ENCODE results near the gene CATSPER1.

CATSPER1 gene

DNA sequence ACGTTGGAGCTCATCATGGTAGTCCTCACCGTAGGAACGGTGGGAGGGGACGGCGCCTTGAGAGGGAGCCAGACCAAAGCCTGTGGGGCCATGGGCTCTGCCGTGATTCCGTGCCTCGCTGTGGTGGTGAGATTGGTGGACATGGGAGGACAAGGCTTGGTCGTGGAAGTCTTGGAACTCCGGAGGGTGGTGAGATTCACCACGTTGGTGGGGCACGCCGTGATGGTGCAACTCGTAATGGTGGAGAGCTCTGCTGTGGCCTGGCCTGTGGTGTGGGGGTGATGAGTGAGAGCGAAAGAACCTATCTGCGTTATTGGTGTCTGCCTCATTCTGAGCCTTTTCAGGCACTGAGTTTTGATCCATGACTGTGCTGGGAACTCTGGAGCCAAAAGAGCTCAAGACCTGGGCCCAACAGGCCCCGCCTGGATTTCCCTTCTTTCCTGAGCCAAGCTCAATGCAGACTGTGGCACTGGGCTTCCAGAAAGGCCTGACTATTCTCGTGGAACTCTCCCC is at the start of gene CATSPER1:
CATSPER1 (minus strand) TSS at position 463 of the 513 bp plus-strand sequence; CDS start at position 363, 100 bp downstream.
- no peak for DNase-seq

DNA sequence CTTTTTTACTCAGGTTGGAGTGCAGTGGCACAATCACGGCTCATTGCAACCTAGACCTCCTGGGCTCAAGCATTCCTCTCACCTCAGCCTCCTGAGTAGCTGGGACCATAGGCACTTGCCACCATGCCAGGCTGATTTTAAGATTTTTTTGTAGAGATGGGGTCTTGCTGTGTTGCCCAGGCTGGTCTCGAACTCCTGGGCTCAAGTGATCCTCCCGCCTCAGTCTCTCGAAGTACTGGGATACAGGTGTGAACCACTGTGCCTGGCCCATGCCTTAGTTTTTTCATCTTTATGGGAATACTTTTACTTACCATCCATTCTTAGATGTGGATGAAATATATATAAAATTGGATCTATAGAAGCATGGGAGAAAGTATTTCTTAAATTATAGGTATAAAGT is 49.0 kb upstream of the CATSPER1 start:
- no peak for DNase-seq

DNA sequence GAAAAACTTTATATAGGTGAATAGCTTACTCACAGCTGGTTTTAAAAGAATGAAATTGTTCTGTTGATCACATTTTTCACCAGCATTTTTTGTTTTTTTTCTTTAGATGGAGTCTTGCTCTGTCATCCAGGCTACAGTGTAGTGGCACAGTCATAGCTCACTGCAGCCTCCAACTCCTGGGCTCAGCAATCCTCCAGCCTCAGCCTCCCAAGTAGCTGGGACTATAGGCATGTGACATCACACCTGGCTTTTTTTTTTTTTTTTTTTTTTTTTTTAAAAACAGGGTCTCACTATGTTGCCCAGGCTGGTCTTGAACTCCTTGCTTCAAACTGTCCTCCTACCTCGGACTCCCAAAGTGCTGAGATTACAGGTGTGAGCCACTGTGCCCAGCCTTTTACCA is 47.4 kb upstream of the CATSPER1 start:
- DNase-seq: no peak

DNA sequence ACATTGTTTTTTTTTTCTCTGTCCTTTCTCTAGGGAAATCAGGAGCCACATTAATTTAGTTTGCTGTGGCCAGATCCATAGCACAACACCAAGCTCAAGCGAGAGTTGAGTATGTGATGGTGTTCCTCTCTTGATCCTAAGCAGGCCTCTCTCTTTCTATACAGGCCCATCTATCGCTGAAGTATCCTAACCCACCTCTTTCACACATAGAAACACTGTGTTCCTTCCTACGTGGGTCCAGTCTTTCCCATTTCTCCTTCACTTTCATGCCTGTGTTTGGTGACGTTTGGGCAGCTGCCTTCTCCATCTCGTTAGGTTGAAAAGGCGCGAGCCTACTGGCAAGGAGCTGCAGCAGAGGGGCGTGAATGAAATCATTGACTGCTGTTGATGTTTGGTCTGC is 46.2 kb upstream of the CATSPER1 start:
- no peak for DNase-seq

DNA sequence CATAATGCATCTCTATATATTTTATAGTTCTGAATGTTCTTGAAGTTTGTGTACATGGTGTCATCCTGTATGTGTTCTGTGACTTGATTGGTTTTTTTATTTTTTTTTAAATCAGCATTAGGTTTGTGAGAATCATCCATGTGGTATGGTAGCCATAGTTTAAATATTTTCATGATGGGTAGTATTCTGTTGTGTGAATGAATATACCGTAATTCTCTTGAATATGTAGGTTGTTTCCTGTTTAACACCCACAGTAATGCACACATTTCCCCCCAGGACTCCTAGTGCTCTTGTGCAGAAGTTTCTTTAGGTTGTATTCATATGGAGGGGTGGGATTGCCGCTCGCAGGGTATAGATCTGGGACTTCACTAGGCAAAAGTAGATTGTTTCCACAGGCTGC is 45.8 kb upstream of the CATSPER1 start:
- no peak for DNase-seq

DNA sequence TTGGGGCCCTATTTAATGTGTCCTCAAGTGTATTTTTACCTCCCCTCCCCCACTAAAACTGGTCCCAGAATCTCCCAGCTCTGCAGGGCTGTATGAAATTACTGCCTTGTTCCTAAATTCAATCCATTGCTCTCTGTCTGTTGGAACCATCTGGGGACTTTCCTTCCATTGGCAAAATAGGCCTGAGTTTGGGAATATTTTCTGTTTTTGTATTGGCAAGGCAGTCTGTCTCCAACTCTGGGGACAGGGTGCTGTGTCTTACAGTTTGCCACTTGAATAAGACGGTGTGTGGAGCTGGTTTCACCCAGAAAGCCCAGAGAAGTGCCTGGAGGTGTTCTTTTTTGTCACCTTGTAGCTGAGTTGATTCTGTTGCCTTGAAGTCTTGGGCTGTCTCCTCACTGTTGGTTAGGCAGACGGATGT is 45.1 kb upstream of the CATSPER1 start:
- DNase-seq: no peak

DNA sequence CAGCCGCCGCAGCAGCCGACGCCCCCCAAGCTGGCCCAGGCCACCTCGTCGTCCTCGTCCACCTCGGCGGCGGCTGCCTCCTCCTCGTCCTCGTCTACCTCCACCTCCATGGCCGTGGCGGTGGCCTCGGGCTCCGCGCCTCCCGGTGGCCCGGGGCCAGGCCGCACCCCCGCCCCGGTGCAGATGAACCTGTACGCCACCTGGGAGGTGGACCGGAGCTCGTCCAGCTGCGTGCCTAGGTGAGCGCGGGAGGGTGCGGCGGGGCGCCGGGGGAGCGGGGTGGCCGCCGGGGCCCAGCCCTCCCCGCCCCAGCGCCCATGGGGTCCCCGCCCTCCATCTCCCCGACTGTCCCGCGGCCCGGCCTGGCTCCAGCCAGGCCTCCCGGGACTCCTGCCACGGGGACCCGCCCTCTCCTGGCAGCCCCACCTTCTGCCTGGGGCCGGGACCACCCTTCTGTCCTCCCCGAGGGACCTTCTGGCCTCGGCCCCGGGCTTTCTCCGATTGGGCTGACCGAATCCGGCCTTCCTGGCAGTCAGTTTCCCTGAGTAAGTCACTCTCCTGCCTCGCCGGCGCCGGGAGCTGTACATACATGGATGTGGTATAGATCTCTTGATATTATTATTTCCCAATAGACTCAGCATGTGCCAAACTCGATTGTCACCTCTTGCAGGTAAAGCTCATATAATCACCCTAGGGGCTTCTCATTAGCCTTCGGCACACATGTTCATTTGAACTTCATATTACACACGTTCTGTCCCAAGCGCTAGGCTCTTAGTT is 44.5 kb upstream of the CATSPER1 start:
- peak; percentile 57 to 61 for DNase-seq

DNA sequence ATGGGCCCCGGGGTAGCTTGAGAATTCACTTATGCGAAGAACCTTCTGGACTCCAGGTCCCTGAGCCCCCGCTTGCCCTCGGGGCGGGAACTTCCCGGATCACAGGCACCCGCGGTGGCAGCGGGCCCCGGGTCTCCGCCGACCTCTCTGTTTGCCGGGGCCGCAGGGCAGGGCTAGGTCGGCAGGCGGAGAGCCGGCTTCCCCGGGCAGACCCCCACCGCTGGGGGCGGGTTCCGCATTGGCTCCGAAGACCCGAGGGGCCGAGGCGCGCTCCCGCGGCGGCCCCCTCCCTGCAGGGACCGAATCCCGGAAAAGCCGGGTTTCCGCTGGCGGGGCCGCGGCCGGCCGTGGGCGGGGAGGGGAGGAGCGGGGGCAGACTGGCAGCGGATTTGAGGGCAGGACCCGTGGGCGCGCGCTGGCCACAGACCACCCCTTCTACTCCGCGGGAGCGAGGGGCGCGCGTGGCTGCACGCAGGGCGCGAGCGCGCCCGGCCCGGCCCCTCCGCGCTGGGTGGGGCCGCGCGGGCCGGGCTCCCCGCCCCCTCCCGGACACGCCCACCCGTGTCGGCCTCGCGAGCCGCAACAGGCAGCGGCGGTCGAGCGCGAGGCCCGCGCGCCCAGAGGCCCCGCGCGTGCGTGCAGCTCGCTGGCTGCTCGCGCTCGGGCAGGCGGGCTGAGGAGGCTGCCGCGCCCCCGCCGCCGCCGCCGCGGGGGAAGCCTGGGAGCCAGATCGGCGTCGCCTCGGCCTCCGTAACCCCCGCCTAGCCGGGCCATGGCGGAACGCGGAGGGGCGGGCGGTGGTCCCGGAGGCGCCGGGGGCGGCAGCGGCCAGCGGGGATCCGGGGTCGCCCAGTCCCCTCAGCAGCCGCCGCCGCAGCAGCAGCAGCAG is 43.7 kb upstream of the CATSPER1 start, which contains the start of gene PACS1:
PACS1 (plus strand) TSS at position 558 of the 889 bp plus-strand sequence; CDS start at position 773, 215 bp downstream.
- peak; percentile 84 to 87 for DNase-seq

DNA sequence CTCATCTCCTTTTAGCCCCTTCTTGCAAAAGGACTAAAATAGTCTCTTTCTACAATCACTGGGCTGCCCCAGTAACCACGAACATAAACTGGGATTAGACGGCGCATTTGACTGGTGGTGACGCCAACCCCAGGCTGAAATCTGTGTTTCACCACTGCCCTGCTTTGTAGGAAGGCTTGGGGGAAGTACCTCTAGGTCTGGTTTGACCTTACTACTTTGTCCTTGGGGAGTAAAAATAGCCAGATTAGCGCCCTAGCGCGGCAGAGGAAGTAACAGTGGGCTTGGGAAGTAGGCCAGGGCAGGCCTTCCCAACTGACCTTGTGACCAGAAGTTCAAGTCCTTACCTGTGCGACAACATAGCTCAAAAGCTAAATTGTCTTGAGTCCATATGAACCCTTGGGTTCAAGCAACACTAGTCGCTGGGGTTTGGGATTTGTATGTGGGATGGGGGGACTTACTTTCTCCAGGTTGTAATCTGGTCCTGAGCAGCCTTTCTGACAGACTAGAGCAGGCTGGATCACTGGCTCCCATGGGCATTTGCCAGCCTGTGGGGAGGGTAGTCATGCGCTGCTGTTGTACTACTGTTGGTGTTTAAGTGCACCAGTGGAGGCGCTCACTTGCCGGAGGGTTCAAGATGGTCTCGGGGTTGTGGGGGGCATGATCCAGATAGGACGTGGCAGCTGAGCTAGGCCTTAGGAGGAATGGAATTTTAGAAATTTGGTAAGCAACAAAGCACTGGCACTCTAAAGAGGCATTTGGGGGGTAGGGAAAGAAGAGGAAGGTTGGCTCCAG is 42.8 kb upstream of the CATSPER1 start:
- DNase-seq: peak; percentile 67 to 68

DNA sequence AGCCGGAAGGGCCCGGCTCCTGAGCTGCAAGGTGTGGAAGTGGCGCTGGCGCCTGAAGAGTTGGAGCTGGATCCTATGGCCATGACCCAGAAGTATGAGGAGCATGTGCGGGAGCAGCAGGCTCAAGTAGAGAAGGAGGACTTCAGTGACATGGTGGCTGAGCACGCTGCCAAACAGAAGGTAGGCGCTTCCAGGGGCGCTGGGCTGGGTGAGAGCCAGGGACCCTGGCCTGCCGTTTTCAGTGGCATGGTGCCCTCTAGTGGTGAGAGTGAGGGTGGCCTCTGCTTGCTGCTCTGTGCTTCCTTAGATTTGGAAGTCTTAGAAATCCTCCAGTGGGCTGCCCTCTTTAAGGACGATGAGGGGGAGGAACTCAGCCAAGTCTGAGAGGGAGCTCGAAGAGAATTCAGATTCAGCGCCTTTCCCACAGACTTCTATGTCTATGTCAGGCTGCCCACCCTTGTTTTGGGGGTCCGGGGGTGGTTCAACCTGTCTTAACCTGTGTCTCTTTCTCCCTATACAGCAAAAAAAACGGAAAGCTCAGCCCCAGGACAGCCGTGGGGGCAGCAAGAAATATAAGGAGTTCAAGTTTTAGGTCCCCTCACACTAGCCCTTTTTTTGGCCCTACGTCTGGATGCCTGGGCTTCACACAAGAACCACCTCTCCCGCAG is 42.0 kb upstream of the CATSPER1 start:
- DNase-seq: peak; percentile 84 to 86

DNA sequence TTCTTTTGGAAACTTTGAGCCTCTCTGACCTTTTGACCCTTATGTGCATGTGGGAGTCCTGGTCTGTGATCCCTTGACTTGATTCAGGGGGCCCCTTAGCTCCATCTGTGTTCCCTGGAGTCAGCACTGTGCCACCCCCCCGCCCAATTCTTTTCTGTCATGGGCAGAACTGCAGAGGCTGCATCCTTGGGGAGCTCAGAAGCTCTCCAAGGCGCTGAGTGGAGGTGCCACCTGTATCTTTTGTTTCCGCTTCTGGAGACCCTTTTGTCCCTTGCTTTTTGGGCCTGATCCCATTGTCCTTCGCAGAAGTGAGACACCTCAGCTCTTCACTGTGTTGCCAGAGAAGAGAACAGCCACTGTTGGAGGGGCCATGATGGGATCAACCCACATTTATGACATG is 41.4 kb upstream of the CATSPER1 start:
- DNase-seq: no peak

DNA sequence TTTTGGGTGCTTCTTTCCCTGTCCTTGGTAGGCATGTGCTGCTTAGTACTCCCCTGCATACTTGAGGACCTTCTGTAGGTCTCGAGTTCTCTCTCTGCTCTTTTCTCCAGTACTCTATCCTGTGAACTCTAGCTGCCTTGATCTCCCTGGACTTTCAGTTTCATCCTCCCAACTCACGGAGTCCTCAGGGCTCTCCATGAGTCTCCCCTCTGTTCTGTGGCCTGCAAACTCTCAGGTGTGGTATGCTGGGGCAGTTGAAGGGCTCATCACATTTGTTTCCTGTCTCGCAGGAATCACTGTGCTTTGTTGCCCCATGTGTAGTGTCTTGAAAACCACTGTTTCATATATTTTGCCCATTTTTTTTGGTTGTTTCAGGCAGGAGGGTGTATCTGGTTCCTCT is 40.5 kb upstream of the CATSPER1 start:
- no peak for DNase-seq

DNA sequence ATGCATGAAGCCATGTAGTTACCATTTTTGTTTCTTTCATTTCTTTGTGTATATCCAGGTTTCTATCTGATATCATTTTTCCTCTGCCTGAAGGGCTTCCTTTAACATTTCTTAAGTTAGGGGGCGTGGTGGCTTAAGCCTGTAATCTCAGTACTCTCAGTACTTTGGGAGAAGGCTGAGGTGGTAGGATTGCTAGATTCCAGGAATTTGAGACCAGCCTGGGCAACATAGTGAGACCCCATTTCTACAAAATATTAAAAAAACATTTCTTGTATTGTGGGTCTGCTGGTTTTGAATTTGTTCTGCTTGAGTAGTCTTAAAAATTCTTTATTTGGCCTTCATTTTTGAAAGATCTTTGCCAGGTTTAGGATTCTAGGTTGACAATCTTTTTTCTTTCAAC is 38.3 kb upstream of the CATSPER1 start:
- no peak for DNase-seq

DNA sequence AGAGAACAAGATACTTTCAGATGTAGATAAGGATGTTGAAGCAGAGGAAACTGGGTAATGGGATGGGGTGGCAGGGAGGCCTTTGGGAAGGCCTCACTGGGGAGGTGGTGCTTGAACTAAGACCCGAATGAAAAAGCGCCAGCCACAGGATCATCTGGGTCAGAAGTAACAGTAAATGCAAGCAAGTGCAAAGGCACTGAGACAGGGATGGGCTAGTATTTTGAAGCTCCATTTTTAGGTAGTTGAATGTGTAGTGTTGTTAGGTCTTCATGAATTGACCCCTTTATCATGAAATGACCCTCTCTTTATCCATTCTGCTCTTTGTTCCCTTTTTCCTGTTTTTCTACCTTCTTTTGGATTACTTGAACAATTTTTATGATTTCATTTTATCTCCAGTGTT is 37.6 kb upstream of the CATSPER1 start:
- no peak for DNase-seq

DNA sequence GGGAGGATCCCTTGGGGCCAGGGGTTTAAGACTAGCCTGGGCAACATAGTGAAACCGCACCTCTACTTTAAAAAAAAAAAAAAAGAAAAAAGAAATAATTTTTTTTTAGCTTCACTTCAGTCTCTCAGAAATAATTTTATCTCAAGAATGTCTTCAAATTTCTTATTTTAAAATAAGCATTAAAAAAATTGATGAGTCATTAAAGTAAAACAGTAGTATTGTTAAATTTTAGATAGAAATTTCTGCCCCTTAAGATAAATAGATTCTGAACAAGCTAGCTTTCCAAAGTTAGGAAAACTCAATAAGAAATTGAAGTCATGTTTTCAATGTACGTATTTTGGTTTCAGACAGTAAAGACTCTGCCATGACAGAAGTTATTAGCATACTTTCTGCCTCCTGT is 36.1 kb upstream of the CATSPER1 start:
- DNase-seq: no peak

DNA sequence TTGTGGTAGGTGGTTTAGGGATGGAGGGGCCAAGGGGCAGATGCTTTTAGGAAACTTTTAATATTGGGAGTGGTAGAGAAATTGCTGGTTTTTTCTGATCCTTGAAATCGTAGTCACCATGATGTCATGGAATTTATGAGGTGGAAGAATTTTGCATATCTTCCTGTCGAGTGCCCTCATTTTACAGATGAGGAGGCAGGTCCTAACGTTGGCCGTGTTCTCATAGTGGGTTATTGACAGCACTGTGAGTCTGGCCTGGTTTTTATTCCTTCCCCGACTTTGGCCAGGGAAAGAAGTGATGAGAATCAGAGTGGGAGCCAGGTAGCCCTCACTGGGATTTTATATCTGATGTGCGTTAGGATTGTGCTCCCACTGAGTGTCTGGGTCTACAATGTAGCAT is 35.0 kb upstream of the CATSPER1 start:
- no peak for DNase-seq

DNA sequence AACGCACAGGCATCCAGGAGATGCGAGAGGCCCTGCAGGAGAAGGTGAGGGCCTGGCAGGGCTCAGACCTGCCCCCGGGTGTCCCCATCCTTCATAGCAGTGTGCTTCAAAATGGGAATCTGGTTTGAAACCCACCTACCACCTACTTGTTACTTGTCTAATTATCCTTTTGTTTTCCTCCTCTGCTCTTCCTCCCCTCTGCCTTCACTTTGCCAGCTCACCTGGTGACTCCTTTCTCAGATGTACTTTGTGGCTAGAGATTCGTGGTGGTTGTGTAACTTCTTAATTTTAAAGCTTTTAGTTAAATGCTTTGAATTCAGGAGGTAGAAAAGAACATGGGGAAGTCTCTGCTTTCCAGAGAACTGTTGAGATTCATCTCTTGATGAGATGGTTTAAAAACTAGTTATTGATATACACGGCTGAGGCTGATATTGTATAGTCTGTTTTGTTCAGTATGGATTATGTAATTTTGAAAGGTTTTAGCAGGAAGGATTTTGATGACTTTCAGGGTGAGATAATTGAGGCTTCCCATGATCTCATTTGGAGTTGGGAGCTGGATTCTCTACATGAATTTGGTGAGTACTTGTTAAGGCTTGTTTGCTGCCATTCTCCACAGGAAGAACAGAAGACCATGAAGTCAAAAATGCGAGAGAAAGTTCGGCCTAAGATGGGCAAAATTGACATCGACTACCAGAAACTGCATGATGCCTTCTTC is 33.8 kb upstream of the CATSPER1 start:
- no peak for DNase-seq

DNA sequence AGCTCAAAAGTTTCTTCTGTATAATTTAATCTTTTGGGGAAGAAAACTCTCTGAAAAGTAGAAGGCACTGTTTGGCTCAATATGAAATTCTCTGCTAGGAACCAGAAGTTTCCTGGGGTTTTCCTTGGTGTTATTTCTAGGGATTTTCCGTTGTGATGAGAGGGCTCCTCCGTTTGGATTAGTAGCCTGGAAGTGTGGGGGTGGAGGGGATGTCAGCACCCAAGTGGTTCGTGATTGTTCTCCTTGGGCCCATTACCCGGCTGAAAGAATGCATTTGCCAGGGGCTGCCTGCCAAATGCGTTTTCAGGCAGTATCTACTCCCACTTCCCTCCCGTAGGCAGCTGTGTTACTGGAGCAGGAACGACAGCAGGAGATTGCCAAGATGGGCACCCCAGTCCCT is 30.2 kb upstream of the CATSPER1 start:
- no peak for DNase-seq

DNA sequence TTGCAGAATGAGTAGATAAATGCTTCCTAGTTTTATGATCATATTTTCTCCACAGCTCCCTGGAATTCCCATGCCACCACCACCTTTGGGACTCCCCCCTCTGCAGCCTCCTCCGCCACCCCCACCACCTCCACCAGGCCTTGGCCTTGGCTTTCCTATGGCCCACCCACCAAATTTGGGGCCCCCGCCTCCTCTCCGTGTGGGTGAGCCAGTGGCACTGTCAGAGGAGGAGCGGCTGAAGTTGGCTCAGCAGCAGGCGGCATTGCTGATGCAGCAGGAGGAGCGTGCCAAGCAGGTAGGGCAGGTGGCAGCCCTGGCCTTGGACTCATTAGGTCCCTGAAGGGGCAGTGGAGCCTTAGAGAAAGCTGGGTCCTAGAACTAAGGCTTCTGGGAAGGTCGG is 28.7 kb upstream of the CATSPER1 start:
- DNase-seq: no peak

DNA sequence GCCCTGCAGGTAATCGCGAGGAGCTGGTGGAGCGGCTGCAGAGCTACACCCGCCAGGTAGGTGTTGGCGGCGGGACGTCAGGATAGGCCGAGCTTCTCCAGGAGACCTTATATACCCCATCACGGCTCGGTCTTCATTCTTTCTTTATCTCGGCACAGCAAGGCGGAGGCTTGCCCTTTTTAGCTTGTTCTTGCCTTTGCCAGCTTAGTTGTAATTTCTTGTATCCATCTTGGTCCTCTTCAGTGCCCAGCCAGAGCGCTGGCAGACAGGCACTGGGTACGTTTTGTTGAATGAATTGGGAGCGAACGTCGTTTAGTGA is 26.3 kb upstream of the CATSPER1 start:
- no peak for DNase-seq

DNA sequence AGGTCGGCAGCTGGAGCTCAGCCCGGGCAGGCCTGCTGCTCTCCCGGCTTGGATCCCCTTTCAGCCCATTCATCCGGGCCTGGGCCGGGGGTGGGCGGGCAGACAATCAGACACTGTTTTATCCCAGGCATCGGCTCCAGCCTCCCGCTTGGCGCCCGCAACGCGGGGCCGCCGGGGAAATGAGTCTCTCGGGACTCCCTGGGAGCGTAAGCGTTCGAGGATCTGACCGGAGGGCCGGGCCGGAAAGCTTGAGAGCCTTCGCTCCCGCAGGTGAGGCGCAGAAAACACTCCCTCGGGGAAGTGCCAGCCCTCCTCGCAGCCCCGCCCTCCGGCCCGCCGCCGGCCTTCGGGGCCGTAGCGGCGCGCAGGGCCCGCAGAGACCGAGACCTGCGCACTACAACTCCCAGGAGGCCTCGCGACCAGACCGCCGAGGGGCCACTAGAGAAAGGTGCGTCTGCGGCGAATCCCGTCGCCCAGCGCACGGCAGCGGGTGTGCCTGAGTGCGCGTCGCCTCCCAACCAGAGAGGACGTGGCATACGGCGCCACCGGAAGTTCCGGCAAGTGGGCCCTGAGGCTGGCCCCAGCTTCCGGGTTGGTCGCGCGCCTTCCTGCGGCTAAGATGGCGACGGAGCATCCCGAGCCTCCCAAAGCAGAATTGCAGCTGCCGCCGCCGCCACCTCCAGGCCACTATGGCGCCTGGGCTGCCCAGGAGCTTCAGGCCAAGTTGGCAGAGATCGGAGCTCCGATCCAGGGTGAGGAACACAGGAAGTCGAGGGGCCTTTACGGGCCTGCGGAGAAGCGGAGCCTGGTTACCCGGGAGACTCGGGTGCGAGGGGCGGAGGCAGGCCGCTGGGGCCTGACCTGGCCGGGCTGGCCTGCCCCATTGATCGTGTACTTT is 25.7 kb upstream of the CATSPER1 start, which contains the start of gene SF3B2:
SF3B2 (plus strand) TSS at position 599 of the 898 bp plus-strand sequence; CDS start at position 620, 21 bp downstream.
- DNase-seq: peak; percentile 97
